Dendritic cell treated with granulocyte-macrophage colony-stimulating factor and Interleukin-4, amounts not matched to agents 40 ng/mL and 50 ng/mL, for 4 days (primary cell): ENCODE results near the gene BSDC1.

Experiments
- H3K27ac Mint-ChIP-seq: one replicate; pipeline ENCODE4 v1.8.0; 2022; ENCODE audit warnings: mild to moderate bottlenecking, mixed read lengths
- H3K27me3 Mint-ChIP-seq: one replicate; pipeline ENCODE4 v1.8.0; 2022; ENCODE audit warnings: mild to moderate bottlenecking, mixed read lengths
- H3K36me3 Mint-ChIP-seq: one replicate; pipeline ENCODE4 v1.8.0; 2022; ENCODE audit warnings: low read depth, mixed read lengths
- H3K4me1 Mint-ChIP-seq: one replicate; pipeline ENCODE4 v1.8.0; 2022; ENCODE audit warnings: low read depth, mixed read lengths
- H3K4me3 Mint-ChIP-seq: one replicate; pipeline ENCODE4 v1.8.0; 2022; ENCODE audit warnings: mild to moderate bottlenecking, moderate library complexity, mixed read lengths
- H3K9me3 Mint-ChIP-seq: one replicate; pipeline ENCODE4 v1.8.0; 2022; ENCODE audit warnings: mixed read lengths
- intact Hi-C: fragments of 100-400 bp; cut with micrococcal nuclease; formaldehyde crosslinking; loops from one replicate; pipeline ENCODE4 v1.15.0; 2022

BSDC1 gene

GRCh38 chr1:32386676-32387392, 7.4 kb downstream of the BSDC1 start:
- intact Hi-C loops: no loop called here
- Mint-ChIP-seq H3K4me1 (no peaks in the 10 kb centered on the region), H3K4me3 (no peak overlapping the region), H3K27ac (no peak overlapping the region), H3K27me3 (no peaks in the 10 kb centered on the region), H3K36me3 (peaks cover 55% of the 10 kb centered on the region), H3K9me3 (no peaks in the 10 kb centered on the region)

GRCh38 chr1:32380057-32380456, 14.2 kb downstream of the BSDC1 start:
- Mint-ChIP-seq H3K4me3 (no peak overlapping the region), H3K27me3 (no peaks in the 10 kb centered on the region), H3K36me3 (peaks cover 93% of the 10 kb centered on the region), H3K4me1 (peaks cover 18% of the 10 kb centered on the region), H3K27ac (peak overlapping the region; percentile 40), H3K9me3 (no peaks in the 10 kb centered on the region)
- intact Hi-C loops: no loop called here

- peaks cover 19% of the 10 kb centered on the region for H3K4me1 Mint-ChIP-seq
- peaks cover 95% of the 10 kb centered on the region for H3K36me3 Mint-ChIP-seq
- H3K27ac Mint-ChIP-seq: no peak overlapping the region
- intact Hi-C loops: loop anchor here (10.0 kb wide), 1 partner anchor 163 kb away; no protein-coding TSS in a partner anchor
- H3K9me3 Mint-ChIP-seq: no peaks in the 10 kb centered on the region
- H3K4me3 Mint-ChIP-seq: no peak overlapping the region
- no peaks in the 10 kb centered on the region for H3K27me3 Mint-ChIP-seq
These were observed 16.6 kb downstream of the BSDC1 start for GRCh38 chr1:32377541-32378220.

- Mint-ChIP-seq H3K27me3 (no peaks in the 10 kb centered on the region), H3K9me3 (no peaks in the 10 kb centered on the region), H3K27ac (no peak overlapping the region), H3K4me1 (peaks cover 26% of the 10 kb centered on the region), H3K4me3 (no peak overlapping the region), H3K36me3 (peaks cover 98% of the 10 kb centered on the region)
- intact Hi-C loops: loop anchor here (10.0 kb wide), 1 partner anchor 161 kb away; no protein-coding TSS in a partner anchor
These were observed 18.0 kb downstream of the BSDC1 start for GRCh38 chr1:32376199-32376598.

- Mint-ChIP-seq H3K4me1 (peaks cover 9% of the 10 kb centered on the region), H3K27me3 (no peaks in the 10 kb centered on the region), H3K9me3 (no peaks in the 10 kb centered on the region), H3K27ac (no peak overlapping the region), H3K36me3 (peaks cover 85% of the 10 kb centered on the region), H3K4me3 (no peak overlapping the region)
- intact Hi-C loops: loop anchor here (10.0 kb wide), 1 partner anchor 159 kb away; no protein-coding TSS in a partner anchor
These were observed 20.1 kb downstream of the BSDC1 start for GRCh38 chr1:32373996-32374592.

GRCh38 chr1:32372149-32372756, 22.0 kb downstream of the BSDC1 start:
- Mint-ChIP-seq H3K36me3 (peaks cover 85% of the 10 kb centered on the region), H3K4me1 (peaks cover 9% of the 10 kb centered on the region), H3K27me3 (no peaks in the 10 kb centered on the region), H3K27ac (no peak overlapping the region), H3K9me3 (no peaks in the 10 kb centered on the region), H3K4me3 (no peak overlapping the region)
- intact Hi-C loops: loop anchor here (1.0 to 10.0 kb wide), 2 partner anchors 37 to 157 kb away; no protein-coding TSS in a partner anchor

- no peaks in the 10 kb centered on the region for H3K9me3 Mint-ChIP-seq
- H3K27ac Mint-ChIP-seq: no peak overlapping the region
- peaks cover 9% of the 10 kb centered on the region for H3K4me1 Mint-ChIP-seq
- peaks cover 6% of the 10 kb centered on the region for H3K27me3 Mint-ChIP-seq
- intact Hi-C loops: no loop called here
- peaks cover 87% of the 10 kb centered on the region for H3K36me3 Mint-ChIP-seq
- H3K4me3 Mint-ChIP-seq: no peak overlapping the region
These were observed 26.2 kb downstream of the BSDC1 start for GRCh38 chr1:32367912-32368635.

GRCh38 chr1:32365445-32365844, 28.8 kb downstream of the BSDC1 start:
- Mint-ChIP-seq H3K36me3 (peaks cover 86% of the 10 kb centered on the region), H3K27ac (no peak overlapping the region), H3K27me3 (peaks cover 28% of the 10 kb centered on the region), H3K4me3 (no peak overlapping the region), H3K4me1 (peaks cover 18% of the 10 kb centered on the region), H3K9me3 (no peaks in the 10 kb centered on the region)
- intact Hi-C loops: no loop called here

- peaks cover 31% of the 10 kb centered on the region for H3K27me3 Mint-ChIP-seq
- peaks cover 22% of the 10 kb centered on the region for H3K4me1 Mint-ChIP-seq
- intact Hi-C loops: no loop called here
- no peaks in the 10 kb centered on the region for H3K9me3 Mint-ChIP-seq
- H3K4me3 Mint-ChIP-seq: no peak overlapping the region
- H3K27ac Mint-ChIP-seq: no peak overlapping the region
- peaks cover 87% of the 10 kb centered on the region for H3K36me3 Mint-ChIP-seq
These were observed 29.4 kb downstream of the BSDC1 start for GRCh38 chr1:32364836-32365235.

GRCh38 chr1:32363713-32364112, 30.5 kb downstream of the BSDC1 start:
- intact Hi-C loops: no loop called here
- Mint-ChIP-seq H3K27ac (no peak overlapping the region), H3K9me3 (no peaks in the 10 kb centered on the region)

GRCh38 chr1:32362474-32363313, 31.5 kb downstream of the BSDC1 start, which contains the start of the genes FAM229A and TSSK3:
Gene FAM229A, minus strand, starts transcription at chr1:32362485. Its CDS starts 394 bp downstream, at chr1:32362091.
Gene TSSK3, plus strand, starts transcription at chr1:32362539. Its CDS starts 163 bp downstream, at chr1:32362702.
- intact Hi-C loops: no loop called here
- peaks cover 65% of the 10 kb centered on the region for H3K36me3 Mint-ChIP-seq
- peak within 1 kb of the TSS; percentile 54 for H3K4me3 Mint-ChIP-seq
- no peak within 1 kb of the TSS for H3K27ac Mint-ChIP-seq
- peaks cover 41% of the 10 kb centered on the region for H3K27me3 Mint-ChIP-seq
- H3K9me3 Mint-ChIP-seq: no peaks in the 10 kb centered on the region
- peaks cover 26% of the 10 kb centered on the region for H3K4me1 Mint-ChIP-seq

More at GRCh38 chr1:32363713-32364112, 30.5 kb downstream of the BSDC1 start:
- Mint-ChIP-seq H3K4me3 (no peak overlapping the region), H3K36me3 (peaks cover 75% of the 10 kb centered on the region), H3K27me3 (peaks cover 38% of the 10 kb centered on the region), H3K4me1 (peaks cover 26% of the 10 kb centered on the region)

- H3K36me3 Mint-ChIP-seq: peaks cover 57% of the 10 kb centered on the region
- intact Hi-C loops: no loop called here
- no peak overlapping the region for H3K27ac Mint-ChIP-seq
- H3K4me3 Mint-ChIP-seq: peak overlapping the region; percentile 54
- peaks cover 26% of the 10 kb centered on the region for H3K4me1 Mint-ChIP-seq
- no peaks in the 10 kb centered on the region for H3K9me3 Mint-ChIP-seq
- H3K27me3 Mint-ChIP-seq: peaks cover 46% of the 10 kb centered on the region
These were observed 32.4 kb downstream of the BSDC1 start for GRCh38 chr1:32361674-32362473.
